Peyer's patch (tissue), 4 donors: ENCODE results near the gene KCNE2.

Experiments used
- POLR2A ChIP-seq, 2 donors: fragments of 450-650 bp; IDR thresholded peaks; one replicate each; pipeline ENCODE4 v1.5.1; 2017; ENCODE audit warnings: antibody characterized with exemption in 2 of 2, mild to moderate bottlenecking in 2 of 2, moderate library complexity in 2 of 2
- TF ChIP-seq, protein P1 (sequence below), 6 experiments: fragments of 450-650 bp in 4 of 6; fragments of 200-600 bp in 2 of 6; sonication (generic) in 1 of 6; IDR thresholded peaks; one replicate each; pipeline ENCODE4 v1.5.1; 2017 to 2019; ENCODE audit warnings: antibody characterized with exemption in 6 of 6, mild to moderate bottlenecking in 3 of 6, moderate library complexity in 1 of 6

- TF ChIP-seq, protein P1, sequence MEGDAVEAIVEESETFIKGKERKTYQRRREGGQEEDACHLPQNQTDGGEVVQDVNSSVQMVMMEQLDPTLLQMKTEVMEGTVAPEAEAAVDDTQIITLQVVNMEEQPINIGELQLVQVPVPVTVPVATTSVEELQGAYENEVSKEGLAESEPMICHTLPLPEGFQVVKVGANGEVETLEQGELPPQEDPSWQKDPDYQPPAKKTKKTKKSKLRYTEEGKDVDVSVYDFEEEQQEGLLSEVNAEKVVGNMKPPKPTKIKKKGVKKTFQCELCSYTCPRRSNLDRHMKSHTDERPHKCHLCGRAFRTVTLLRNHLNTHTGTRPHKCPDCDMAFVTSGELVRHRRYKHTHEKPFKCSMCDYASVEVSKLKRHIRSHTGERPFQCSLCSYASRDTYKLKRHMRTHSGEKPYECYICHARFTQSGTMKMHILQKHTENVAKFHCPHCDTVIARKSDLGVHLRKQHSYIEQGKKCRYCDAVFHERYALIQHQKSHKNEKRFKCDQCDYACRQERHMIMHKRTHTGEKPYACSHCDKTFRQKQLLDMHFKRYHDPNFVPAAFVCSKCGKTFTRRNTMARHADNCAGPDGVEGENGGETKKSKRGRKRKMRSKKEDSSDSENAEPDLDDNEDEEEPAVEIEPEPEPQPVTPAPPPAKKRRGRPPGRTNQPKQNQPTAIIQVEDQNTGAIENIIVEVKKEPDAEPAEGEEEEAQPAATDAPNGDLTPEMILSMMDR (IDR thresholded peaks at IDR 0.05) = no peak
- no peak for TF ChIP-seq POLR2A (IDR thresholded peaks at IDR 0.05)
These were observed 4.9 kb upstream of the KCNE2 start for GRCh38 chr21:34358866-34359265.
